Ishikawa (cell line): ENCODE data around the gene BABAM2.

ENCODE experiments used
- CEBPB ChIP-seq: IDR thresholded peaks from 2 replicates; pipeline ENCODE4 v1.6.1; 2012
- EP300 ChIP-seq: IDR thresholded peaks from 2 replicates; pipeline ENCODE4 v1.6.1; 2012; ENCODE audit warnings: borderline replicate concordance
- FOXM1 ChIP-seq: IDR thresholded peaks from 2 replicates; pipeline ENCODE4 v1.6.1; 2012; ENCODE audit warnings: low read depth, borderline replicate concordance
- NFIC ChIP-seq: IDR thresholded peaks from 2 replicates; pipeline ENCODE4 v1.6.1; 2012
- TCF12 ChIP-seq: IDR thresholded peaks from 2 replicates; pipeline ENCODE4 v1.6.1; 2012; ENCODE audit warnings: low read depth
- YY1 ChIP-seq: IDR thresholded peaks from 2 replicates; pipeline ENCODE4 v1.6.1; 2012; ENCODE audit warnings: low read depth
- ZBTB7A ChIP-seq: IDR thresholded peaks from 2 replicates; pipeline ENCODE4 v1.6.1; 2012; ENCODE audit warnings: low read depth
- TF ChIP-seq, protein P1 (sequence below): IDR thresholded peaks from 2 replicates; pipeline ENCODE4 v1.6.1; 2012; ENCODE audit warnings: low read depth, mild to moderate bottlenecking

DNA sequence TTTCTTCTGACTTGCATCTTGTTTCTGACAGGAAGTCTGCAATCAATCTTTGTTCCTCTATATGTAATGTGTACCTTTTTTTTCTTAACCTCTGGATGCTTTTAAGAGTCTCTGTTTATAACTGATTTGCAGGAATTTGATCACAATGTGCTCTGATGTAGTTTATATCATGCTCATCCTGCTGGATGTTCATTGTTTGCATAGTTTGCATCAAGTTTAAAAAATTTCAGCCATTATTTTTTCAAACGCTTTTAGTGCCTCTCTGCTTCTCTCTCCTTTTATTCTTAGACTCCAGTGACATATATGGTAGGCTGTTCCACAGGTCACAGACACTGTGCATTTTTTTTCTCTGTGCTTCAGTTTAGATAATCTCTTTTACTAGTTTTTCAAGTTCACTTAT, 24.3 kb upstream of the BABAM2 start:
- TF ChIP-seq ZBTB7A (no peak), YY1 (no peak), TCF12 (no peak), NFIC (no peak), EP300 (no peak), FOXM1 (no peak), CEBPB (no peak)
- TF ChIP-seq, protein P1, sequence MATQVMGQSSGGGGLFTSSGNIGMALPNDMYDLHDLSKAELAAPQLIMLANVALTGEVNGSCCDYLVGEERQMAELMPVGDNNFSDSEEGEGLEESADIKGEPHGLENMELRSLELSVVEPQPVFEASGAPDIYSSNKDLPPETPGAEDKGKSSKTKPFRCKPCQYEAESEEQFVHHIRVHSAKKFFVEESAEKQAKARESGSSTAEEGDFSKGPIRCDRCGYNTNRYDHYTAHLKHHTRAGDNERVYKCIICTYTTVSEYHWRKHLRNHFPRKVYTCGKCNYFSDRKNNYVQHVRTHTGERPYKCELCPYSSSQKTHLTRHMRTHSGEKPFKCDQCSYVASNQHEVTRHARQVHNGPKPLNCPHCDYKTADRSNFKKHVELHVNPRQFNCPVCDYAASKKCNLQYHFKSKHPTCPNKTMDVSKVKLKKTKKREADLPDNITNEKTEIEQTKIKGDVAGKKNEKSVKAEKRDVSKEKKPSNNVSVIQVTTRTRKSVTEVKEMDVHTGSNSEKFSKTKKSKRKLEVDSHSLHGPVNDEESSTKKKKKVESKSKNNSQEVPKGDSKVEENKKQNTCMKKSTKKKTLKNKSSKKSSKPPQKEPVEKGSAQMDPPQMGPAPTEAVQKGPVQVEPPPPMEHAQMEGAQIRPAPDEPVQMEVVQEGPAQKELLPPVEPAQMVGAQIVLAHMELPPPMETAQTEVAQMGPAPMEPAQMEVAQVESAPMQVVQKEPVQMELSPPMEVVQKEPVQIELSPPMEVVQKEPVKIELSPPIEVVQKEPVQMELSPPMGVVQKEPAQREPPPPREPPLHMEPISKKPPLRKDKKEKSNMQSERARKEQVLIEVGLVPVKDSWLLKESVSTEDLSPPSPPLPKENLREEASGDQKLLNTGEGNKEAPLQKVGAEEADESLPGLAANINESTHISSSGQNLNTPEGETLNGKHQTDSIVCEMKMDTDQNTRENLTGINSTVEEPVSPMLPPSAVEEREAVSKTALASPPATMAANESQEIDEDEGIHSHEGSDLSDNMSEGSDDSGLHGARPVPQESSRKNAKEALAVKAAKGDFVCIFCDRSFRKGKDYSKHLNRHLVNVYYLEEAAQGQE, result no peak
